Stimulated activated CD8-positive, alpha-beta memory T cell treated with anti-CD3 and anti-CD28 coated beads, Interleukin-12 subunit alpha, Interleukin-12 subunit beta, amount 100 ng/mL, for 24 hours (primary cell): ENCODE measurements around the gene OR2AG1.

Experiments
- DNase-seq: peaks from one replicate; pipeline ENCODE4 v3.0.0-alpha.2; 2020; ENCODE audit errors: extremely low read depth

Gene OR2AG1

GRCh38 chr11:6782720-6783119, at the start of gene OR2AG1:
Gene OR2AG1, plus strand, starts transcription at chr11:6783020. Its CDS starts 2,018 bp downstream, at chr11:6785038.
- DNase-seq: no peak

- DNase-seq: no peak
Measured at GRCh38 chr11:6733326-6734275, 49.2 kb upstream of the OR2AG1 start.

GRCh38 chr11:6734616-6735015, 48.2 kb upstream of the OR2AG1 start:
- no peak for DNase-seq

- DNase-seq: no peak
Measured at GRCh38 chr11:6735306-6735705, 47.5 kb upstream of the OR2AG1 start.

- DNase-seq: no peak
Measured at GRCh38 chr11:6736495-6737121, 46.2 kb upstream of the OR2AG1 start.

- DNase-seq: no peak
Measured at GRCh38 chr11:6737872-6738466, 44.9 kb upstream of the OR2AG1 start.

GRCh38 chr11:6738590-6738989, 44.2 kb upstream of the OR2AG1 start:
- no peak for DNase-seq

- DNase-seq: no peak
Measured at GRCh38 chr11:6742260-6742659, 40.6 kb upstream of the OR2AG1 start.

DNA sequence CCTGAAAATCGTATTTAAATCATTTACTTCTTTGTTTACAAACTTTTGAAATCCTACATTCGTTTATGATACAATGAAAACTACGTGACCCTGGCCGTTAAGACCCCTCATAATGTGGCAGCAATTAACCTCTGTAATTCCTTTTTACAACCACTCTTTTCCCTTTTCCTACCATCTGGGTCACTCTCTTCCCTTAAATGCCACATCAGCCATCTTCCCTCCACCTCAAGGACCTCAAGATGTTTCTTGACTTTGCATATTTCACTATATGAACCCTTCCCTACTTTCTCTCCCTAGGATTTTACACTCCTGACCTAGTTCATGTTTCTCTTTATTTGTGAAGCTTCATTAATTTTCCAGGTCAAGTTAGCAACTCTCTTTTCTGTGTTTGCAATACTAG, 37.8 kb upstream of the OR2AG1 start:
- DNase-seq: no peak

DNA sequence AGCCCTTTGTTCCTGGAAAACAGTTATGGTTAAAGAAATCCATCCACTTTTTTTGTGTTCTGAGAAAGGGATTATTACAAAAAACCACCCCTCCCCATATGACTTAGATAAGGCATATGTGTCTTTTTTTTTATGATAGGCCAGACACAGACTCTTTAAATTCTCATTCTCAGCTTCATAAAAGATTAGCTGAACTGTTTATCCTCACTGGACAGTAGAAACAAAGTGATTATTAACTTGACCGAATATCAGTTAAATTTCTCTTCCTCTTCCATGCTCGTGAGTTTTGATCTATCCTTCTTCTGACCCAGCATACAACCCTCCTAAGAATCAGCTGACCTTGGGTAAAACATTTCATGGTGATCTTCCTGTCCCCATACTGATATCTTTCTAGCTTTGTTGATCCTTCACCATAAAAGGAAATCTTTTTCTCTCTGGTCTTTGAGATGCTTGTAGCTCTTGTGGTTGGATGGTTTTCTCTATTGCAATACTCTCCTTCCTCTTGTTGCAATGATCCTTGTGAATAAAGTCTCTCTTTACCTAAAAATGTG, 37.3 kb upstream of the OR2AG1 start:
- DNase-seq: no peak

- no peak for DNase-seq
Measured at GRCh38 chr11:6746086-6746618, 36.7 kb upstream of the OR2AG1 start.

DNA sequence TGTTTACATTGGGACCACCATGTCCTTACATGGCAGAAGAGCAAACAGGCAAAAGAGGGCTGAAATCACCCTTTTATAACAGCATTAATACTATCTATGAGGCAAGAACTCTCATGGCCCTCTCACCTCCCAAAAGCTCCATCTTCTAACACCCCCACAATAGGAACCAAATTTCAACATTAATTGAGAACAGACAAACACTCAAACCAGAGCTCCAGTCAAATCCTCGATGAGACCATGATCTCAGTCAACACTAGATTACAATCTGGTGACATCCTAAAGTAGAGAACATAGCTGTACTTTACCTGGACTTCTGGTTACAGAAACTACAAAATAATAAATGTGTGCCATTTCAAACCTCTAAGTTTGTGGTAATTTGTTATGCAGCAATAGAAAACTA, 36.2 kb upstream of the OR2AG1 start:
- DNase-seq: no peak

DNA sequence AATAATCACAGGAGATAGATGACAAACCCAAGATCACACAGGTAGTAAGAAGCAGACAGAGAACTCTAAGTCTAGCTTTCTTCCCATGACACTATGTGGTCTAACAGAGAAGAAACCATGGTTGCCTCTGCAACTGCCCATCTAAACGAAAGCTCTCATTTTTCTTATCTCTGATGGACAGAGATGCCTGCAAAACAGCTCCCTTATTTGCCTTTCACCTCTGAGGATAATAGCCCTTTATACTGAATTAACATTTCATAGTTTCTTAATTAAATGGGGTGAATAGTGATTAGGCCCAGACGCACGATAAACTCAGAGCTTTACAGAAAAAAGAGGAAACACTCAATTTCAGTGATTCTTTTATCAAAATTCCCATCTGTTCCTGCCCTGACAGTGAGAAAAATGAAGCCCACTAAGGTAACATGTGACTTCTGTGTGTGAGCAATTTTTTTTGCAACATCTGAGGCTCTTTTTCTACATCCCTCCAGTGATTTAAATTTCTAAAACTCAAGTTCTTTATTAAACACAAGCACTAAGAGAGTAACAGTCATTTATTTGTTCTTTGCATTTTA, 35.6 kb upstream of the OR2AG1 start:
- no peak for DNase-seq

GRCh38 chr11:6755303-6755952, 27.4 kb upstream of the OR2AG1 start:
- DNase-seq: no peak

DNA sequence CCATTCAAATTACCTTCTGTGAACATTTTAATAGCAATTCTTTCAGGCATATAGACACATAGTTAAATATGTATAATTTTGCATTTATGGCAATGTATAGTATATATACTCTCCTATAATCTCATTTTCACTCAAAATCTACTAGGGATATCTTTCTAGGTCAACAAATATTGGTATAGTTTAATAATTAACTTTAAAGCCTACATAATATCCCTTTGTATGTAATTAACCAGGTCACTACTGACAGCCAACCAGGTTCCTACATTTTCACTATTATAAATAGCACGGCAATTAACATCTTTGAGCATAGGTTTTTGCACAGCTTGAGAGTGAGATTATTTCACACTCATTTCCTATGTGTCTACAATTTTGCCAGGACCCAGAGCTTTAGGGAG, 26.9 kb upstream of the OR2AG1 start:
- DNase-seq: no peak

GRCh38 chr11:6757373-6757967, 25.4 kb upstream of the OR2AG1 start:
- no peak for DNase-seq

GRCh38 chr11:6771926-6772893, 10.6 kb upstream of the OR2AG1 start, which contains the start of gene OR2AG2:
Gene OR2AG2, minus strand, starts transcription at chr11:6771976. Its CDS starts 3,019 bp downstream, at chr11:6768957.
- DNase-seq: no peak

- no peak for DNase-seq
Measured at GRCh38 chr11:6778518-6778917, 4.3 kb upstream of the OR2AG1 start.

- DNase-seq: no peak
Measured at GRCh38 chr11:6780829-6781228, 2.0 kb upstream of the OR2AG1 start.

DNA sequence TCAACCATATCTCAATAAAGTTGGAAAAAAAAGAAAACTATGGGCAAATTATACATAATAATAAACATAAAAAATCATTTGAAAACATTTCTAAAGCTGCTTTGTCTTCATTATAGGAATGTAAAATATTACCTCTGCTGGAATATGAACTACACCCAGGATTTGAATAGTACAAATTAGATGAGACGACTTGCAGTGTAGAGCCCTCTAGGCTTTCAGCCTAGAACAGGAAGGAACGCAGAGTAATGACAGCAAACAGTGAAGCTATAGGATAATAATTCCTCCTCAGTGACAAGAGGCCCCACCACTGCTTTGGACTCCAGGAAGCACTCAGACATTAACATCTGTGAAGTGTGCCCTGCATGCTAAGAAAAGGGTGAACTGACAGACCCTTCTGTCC, 7.7 kb downstream of the OR2AG1 start:
- no peak for DNase-seq
